B cell (primary cell): ENCODE measurements around the gene CD163L1. TPM values are rescaled to one million over a fixed set of nuclear protein-coding genes. Genes with fewer than 3 reads are reported as not detected.

Source experiments
- ATAC-seq: fragments of 200-7000 bp; cut with Tn5 transposase; one replicate; pipeline ENCODE4 v1.10.0; 2021; ENCODE audit warnings: low read depth, mild to moderate bottlenecking, moderate number of reproducible peaks, moderate library complexity
- CTCF ChIA-PET: fragments of 350-600 bp; sonication (Branson Sonifier 250); formaldehyde crosslinking; loops from one replicate; lab custom pipeline; 2021; ENCODE audit warnings: antibody characterized with exemption, inconsistent platforms; lab: Charles Lee
- POLR2A ChIA-PET: fragments of 350-600 bp; sonication (Branson Sonifier 250); formaldehyde crosslinking; loops from one replicate; lab custom pipeline; 2021; ENCODE audit warnings: antibody characterized with exemption; lab: Charles Lee
- DNase-seq: peaks from one replicate; pipeline ENCODE4 v3.0.0; 2013
- H2AFZ ChIP-seq: 2 replicates; pipeline ENCODE4 v1.6.1; 2012; ENCODE audit warnings: mild to moderate bottlenecking, low read depth, low read length; ENCODE audit not compliant: insufficient read depth, poor library complexity, severe bottlenecking
- H3K27ac ChIP-seq, 2 donors: 1 replicate in 1 of 2; 2 replicates in 1 of 2; pipeline ENCODE4 v1.5.1; 2012 to 2013; ENCODE audit warnings: low read length in 2 of 2, mild to moderate bottlenecking in 2 of 2, moderate library complexity in 1 of 2
- H3K27me3 ChIP-seq, 4 experiments: fragments of 200-600 bp in 1 of 4; sonication (generic) in 1 of 4; replicated peaks in 1 of 4; 1 replicate in 2 of 4; 2 replicates in 2 of 4; pipeline versions ENCODE4 v1.6.1 to v1.7.0; 2013 to 2016; ENCODE audit warnings: low read length in 3 of 4, mild to moderate bottlenecking in 2 of 4, mixed read lengths in 1 of 4, moderate library complexity in 1 of 4; ENCODE audit not compliant: insufficient read depth in 4 of 4, control insufficient read depth in 3 of 4; ENCODE audit errors: control extremely low read depth in 1 of 4
- H3K36me3 ChIP-seq, 2 experiments: replicated peaks in 1 of 2; 1 replicate in 1 of 2; 2 replicates in 1 of 2; pipeline versions ENCODE4 v1.6.1 to v1.7.1; 2013; ENCODE audit warnings: low read length in 1 of 2; ENCODE audit not compliant: insufficient read depth in 2 of 2, control insufficient read depth in 1 of 2; ENCODE audit errors: control extremely low read depth in 1 of 2, extremely low read depth in 1 of 2
- H3K4me1 ChIP-seq, 2 donors: fragments of 200-600 bp in 1 of 2; sonication (generic) in 1 of 2; 1 replicate in 1 of 2; 2 replicates in 1 of 2; pipeline versions ENCODE4 v1.5.1 to v1.6.1; 2013 to 2017; ENCODE audit warnings: low read length in 2 of 2; ENCODE audit not compliant: control insufficient read depth in 2 of 2, insufficient read depth in 2 of 2
- H3K4me2 ChIP-seq: replicated peaks from 2 replicates; pipeline ENCODE3; 2012; ENCODE audit warnings: mild to moderate bottlenecking, low read depth, low read length; ENCODE audit not compliant: poor library complexity, severe bottlenecking
- H3K4me3 ChIP-seq, 5 experiments: fragments of 200-600 bp in 1 of 5; sonication (generic) in 1 of 5; 1 replicate in 3 of 5; 2 replicates in 2 of 5; pipeline versions ENCODE4 v1.5.1 to v1.7.0; 2011 to 2016; ENCODE audit warnings: low read length in 4 of 5, mild to moderate bottlenecking in 4 of 5, low read depth in 2 of 5, control low read depth in 1 of 5, moderate library complexity in 1 of 5; ENCODE audit not compliant: insufficient read depth in 1 of 5; ENCODE audit errors: control extremely low read depth in 1 of 5, extremely low read depth in 1 of 5
- H3K79me2 ChIP-seq: fragments of 200-600 bp; sonication (generic); one replicate; pipeline ENCODE4 v1.6.0; 2016; ENCODE audit warnings: low read length; ENCODE audit not compliant: control insufficient read depth, insufficient read depth
- H3K9ac ChIP-seq: fragments of 200-600 bp; sonication (generic); 2 replicates; pipeline ENCODE4 v1.6.1; 2017; ENCODE audit warnings: mild to moderate bottlenecking, low read length, moderate library complexity
- H3K9me3 ChIP-seq, 3 donors: one replicate each; pipeline versions ENCODE4 v1.6.1 to v1.7.1; 2013; ENCODE audit warnings: low read length in 2 of 3; ENCODE audit not compliant: control insufficient read depth in 2 of 3, insufficient read depth in 1 of 3; ENCODE audit errors: control extremely low read depth in 1 of 3
- H4K20me1 ChIP-seq: 2 replicates; pipeline ENCODE4 v1.6.0; 2012; ENCODE audit warnings: mild to moderate bottlenecking, low read length; ENCODE audit not compliant: insufficient read depth, control insufficient read depth, poor library complexity, severe bottlenecking
- H3K27ac Mint-ChIP-seq: one replicate; pipeline ENCODE4 v1.8.0; 2021; ENCODE audit warnings: mixed read lengths
- H3K27me3 Mint-ChIP-seq: one replicate; pipeline ENCODE4 v1.8.0; 2021; ENCODE audit warnings: mixed read lengths
- H3K4me1 Mint-ChIP-seq: one replicate; pipeline ENCODE4 v1.8.0; 2021; ENCODE audit warnings: mixed read lengths
- H3K4me3 Mint-ChIP-seq: one replicate; pipeline ENCODE4 v1.8.0; 2021; ENCODE audit warnings: mixed read lengths
- H3K9me3 Mint-ChIP-seq: one replicate; pipeline ENCODE4 v1.8.0; 2022; ENCODE audit warnings: mixed read lengths; ENCODE audit not compliant: insufficient read depth
- EZH2 ChIP-seq: IDR thresholded peaks from 2 replicates; pipeline ENCODE4 v1.6.1; 2012; ENCODE audit warnings: borderline replicate concordance, low read depth, mild to moderate bottlenecking, moderate library complexity, low read length; ENCODE audit not compliant: insufficient read depth, poor library complexity, severe bottlenecking
- WGBS: methylation state at CpG from one replicate; pipeline ENCODE4 v1.1.5; 2013; ENCODE audit warnings: missing lambda C conversion rate; ENCODE audit not compliant: insufficient coverage; 5-methylcytosine and 5-hydroxymethylcytosine counted together
- intact Hi-C: fragments of 100-400 bp; cut with micrococcal nuclease; formaldehyde crosslinking; loops from one replicate; pipeline ENCODE4 v1.10.0; 2022
- polyA plus RNA-seq: library from polyadenylated mRNA; depleted of rRNA; stranded (reverse); fragments of >200 nt; gene quantifications from 2 replicates; pipeline ENCODE4 v1.2.3, GENCODE V29; 2012
- total RNA-seq, 2 donors: library from RNA; stranded (reverse); fragments of 120-200 nt in 1 of 2; gene quantifications; 1 replicate in 1 of 2; 2 replicates in 1 of 2; pipeline versions ENCODE4 v1.2.3 to v1.2.4, GENCODE V29; 2013 to 2022
- TF ChIP-seq, protein P1 (sequence below): fragments of 200-600 bp; IDR thresholded peaks from one replicate; pipeline ENCODE4 v1.8.0; 2022; ENCODE audit warnings: antibody characterized with exemption, mild to moderate bottlenecking

CD163L1 gene
- total and polyA plus RNA-seq, 2 donors (not counting 1 experiment from before 2014, with no cell fraction given): 0.32 TPM; not detected in 1

DNA sequence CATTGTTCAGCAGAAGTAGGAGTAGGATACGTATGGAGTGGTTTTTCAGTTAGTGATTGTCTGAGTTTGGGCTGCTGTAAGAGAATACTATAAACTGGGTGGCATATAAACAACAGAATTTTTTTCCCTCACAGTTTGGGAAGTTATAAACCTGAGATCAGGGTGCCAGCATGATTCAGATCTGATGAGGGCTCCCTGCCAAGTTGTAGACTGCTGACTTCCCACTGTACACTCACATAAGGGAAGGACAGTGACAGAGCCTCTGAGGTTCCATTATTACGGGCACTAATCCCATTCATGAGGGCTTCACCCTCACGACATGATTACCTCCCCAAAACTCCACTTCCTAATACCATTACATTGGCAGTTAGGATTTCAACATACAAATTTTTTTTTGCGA lies 89.4 kb downstream of the CD163L1 start:
- Histone ChIP-seq H3K9ac (no peak overlapping the region), H3K27me3 (peaks cover 0 to 15% (median 4%) of the 10 kb centered on the region in 4 experiments), H2AFZ (no peak overlapping the region), H3K4me2 (no peak overlapping the region), H3K4me3 (no peak overlapping the region), H3K27ac (no peak overlapping the region), H3K9me3 (no peaks in the 10 kb centered on the region), H4K20me1 (no peaks in the 10 kb centered on the region), H3K36me3 (no peaks in the 10 kb centered on the region), H3K4me1 (no peaks in the 10 kb centered on the region), H3K79me2 (no peaks in the 10 kb centered on the region)
- DNase-seq (no peak), ATAC-seq (no peak)
- intact Hi-C loops: no loop called here
- no peaks in the 10 kb centered on the region for H3K4me1 Mint-ChIP-seq
- H3K27me3 Mint-ChIP-seq: peaks cover 10% of the 10 kb centered on the region
- no peak overlapping the region for H3K4me3 Mint-ChIP-seq
- no peaks in the 10 kb centered on the region for H3K9me3 Mint-ChIP-seq
- H3K27ac Mint-ChIP-seq: no peak overlapping the region
- ChIA-PET POLR2A (no interaction called here), CTCF (no interaction called here)
- 92% methylated on average over 2 of the region's 4 CpGs for WGBS
- TF ChIP-seq, protein P1, sequence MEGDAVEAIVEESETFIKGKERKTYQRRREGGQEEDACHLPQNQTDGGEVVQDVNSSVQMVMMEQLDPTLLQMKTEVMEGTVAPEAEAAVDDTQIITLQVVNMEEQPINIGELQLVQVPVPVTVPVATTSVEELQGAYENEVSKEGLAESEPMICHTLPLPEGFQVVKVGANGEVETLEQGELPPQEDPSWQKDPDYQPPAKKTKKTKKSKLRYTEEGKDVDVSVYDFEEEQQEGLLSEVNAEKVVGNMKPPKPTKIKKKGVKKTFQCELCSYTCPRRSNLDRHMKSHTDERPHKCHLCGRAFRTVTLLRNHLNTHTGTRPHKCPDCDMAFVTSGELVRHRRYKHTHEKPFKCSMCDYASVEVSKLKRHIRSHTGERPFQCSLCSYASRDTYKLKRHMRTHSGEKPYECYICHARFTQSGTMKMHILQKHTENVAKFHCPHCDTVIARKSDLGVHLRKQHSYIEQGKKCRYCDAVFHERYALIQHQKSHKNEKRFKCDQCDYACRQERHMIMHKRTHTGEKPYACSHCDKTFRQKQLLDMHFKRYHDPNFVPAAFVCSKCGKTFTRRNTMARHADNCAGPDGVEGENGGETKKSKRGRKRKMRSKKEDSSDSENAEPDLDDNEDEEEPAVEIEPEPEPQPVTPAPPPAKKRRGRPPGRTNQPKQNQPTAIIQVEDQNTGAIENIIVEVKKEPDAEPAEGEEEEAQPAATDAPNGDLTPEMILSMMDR: no peak
- no peak for TF ChIP-seq EZH2

- ATAC-seq: no peak
- Mint-ChIP-seq H3K27me3 (peaks cover 14% of the 10 kb centered on the region), H3K4me3 (no peak overlapping the region), H3K27ac (no peak overlapping the region), H3K4me1 (no peaks in the 10 kb centered on the region), H3K9me3 (no peaks in the 10 kb centered on the region)
- no peaks in the 10 kb centered on the region for H3K36me3 ChIP-seq
- no peak overlapping the region for H2AFZ ChIP-seq
- CTCF ChIA-PET: no interaction called here
- intact Hi-C loops: no loop called here
- no peak overlapping the region for H3K9ac ChIP-seq
- no peak for DNase-seq
- no peaks in the 10 kb centered on the region for H3K4me1 ChIP-seq
- TF ChIP-seq EZH2: no peak
- TF ChIP-seq, protein P1: no peak
- no peak overlapping the region for H3K4me2 ChIP-seq
- H3K9me3 ChIP-seq: no peaks in the 10 kb centered on the region
- no peaks in the 10 kb centered on the region for H4K20me1 ChIP-seq
- no peaks in the 10 kb centered on the region for H3K79me2 ChIP-seq
- H3K4me3 ChIP-seq: no peak overlapping the region
- peaks cover 0 to 15% (median 4%) of the 10 kb centered on the region in 4 experiments for H3K27me3 ChIP-seq
- no peak overlapping the region for H3K27ac ChIP-seq
- POLR2A ChIA-PET: no interaction called here
Measured at GRCh38 chr12:7352661-7353060, 91.3 kb downstream of the CD163L1 start.
